Muscle of arm (tissue), 12 donors: ENCODE measurements around the gene HOXD9. TPM values are rescaled to one million over a fixed set of nuclear protein-coding genes. Genes with fewer than 3 reads are reported as not detected.

ENCODE experiments used
- DNase-seq: peaks from one replicate; pipeline ENCODE4 v3.0.0-alpha.2; 2013
- polyA plus RNA-seq, 12 donors: library from polyadenylated mRNA; unstranded; fragments of 120-200 nt; gene quantifications; one replicate each; pipeline ENCODE4 v1.2.1, GENCODE V29; 2013; ENCODE audit not compliant: insufficient read length in 12 of 12

HOXD9 gene
- polyA plus RNA-seq, 12 donors, result 3.5 to 12.5 (median 6.0) TPM; not detected in 1

- DNase-seq, result no peak
Observed at GRCh38 chr2:176123411-176124109, 1.0 kb downstream of the HOXD9 start.

GRCh38 chr2:176124110-176124946 is 1.8 kb downstream of the HOXD9 start:
- DNase-seq, result no peak

DNA sequence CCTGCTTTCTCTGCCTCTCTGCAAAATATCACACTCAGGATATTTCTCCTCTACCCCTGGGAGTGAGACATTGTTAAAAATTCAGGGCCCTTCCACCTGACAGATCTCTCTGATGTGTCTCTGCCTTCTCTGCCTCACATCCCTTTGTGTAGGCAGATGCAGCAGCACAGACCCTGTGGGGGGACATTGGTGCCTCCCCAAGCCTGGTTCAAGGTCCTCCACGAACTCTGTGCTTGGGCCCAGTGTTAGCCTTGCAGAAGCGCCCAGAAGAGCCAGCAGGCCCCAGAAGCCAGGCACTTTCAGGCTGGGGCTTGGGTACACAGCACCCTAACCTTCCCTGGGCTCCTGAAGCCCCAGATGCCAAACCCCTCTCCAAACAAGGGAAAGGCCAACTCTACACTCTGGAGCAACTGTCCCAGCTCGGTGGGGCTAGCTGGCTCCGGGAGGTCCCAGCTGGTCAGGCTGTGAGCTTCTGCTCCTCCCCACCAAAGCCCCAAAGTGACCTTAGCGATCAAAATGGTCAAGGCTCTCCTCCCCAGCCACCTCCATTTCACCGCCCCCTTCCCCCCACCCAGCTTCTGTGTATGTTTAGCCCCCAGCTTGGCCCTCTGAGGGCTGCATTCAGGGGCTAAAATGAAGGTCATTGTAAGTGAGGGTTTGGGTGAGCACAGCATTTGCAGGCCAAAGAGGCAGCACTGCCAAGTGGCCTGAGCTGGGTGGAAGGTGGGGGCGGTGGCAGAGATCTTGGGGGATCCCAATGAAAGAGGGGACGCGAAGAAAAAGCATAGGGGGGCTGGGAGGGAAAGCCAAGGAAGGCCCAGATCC is 2.6 kb downstream of the HOXD9 start:
- DNase-seq, result no peak

- no peak for DNase-seq
Observed at GRCh38 chr2:176125772-176126054, 3.2 kb downstream of the HOXD9 start.

- peak; percentile 87 for DNase-seq
Observed at GRCh38 chr2:176126929-176127773, 4.6 kb downstream of the HOXD9 start.

GRCh38 chr2:176127774-176128072 is 5.2 kb downstream of the HOXD9 start:
- peak; percentile 15 for DNase-seq

DNA sequence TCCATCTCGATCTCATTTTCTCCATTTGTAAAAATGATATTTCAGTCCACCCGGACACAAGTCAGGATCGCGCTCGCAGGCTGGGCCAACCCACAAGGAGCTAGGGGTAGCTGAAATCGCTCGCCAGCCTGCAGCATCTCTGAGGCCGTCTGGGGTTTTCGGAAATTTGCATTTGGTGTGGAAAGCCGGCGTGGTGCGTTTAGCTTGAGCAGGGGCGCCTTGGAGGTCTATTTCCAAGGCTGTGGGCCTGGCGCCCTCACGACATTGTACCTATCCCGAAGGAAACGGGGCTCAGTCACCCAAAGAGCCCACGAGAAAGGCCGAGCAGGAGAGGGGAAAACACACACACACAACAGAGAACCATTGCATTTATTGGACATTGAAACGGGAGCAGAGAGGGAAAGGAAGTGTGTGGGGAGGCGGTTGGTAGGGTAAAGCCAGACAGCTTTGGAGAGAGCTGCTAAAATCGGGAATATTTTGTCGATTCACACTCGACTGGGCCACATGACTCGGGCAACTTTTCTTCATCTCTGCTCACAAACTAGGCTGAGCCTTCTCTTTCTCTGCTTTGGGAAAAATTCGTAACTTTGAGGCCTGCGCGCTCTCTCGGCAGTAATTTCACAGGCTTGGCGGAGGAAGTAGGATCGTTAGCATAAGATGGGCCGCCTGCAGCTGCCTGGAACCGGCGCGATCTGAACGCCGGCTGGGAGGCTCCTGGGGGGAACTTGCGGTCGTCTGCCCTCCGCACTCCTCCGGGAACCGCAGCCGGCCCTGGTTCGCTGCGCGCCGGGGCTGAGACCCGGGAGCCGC is 5.9 kb downstream of the HOXD9 start:
- DNase-seq, result peak; percentile 75

DNA sequence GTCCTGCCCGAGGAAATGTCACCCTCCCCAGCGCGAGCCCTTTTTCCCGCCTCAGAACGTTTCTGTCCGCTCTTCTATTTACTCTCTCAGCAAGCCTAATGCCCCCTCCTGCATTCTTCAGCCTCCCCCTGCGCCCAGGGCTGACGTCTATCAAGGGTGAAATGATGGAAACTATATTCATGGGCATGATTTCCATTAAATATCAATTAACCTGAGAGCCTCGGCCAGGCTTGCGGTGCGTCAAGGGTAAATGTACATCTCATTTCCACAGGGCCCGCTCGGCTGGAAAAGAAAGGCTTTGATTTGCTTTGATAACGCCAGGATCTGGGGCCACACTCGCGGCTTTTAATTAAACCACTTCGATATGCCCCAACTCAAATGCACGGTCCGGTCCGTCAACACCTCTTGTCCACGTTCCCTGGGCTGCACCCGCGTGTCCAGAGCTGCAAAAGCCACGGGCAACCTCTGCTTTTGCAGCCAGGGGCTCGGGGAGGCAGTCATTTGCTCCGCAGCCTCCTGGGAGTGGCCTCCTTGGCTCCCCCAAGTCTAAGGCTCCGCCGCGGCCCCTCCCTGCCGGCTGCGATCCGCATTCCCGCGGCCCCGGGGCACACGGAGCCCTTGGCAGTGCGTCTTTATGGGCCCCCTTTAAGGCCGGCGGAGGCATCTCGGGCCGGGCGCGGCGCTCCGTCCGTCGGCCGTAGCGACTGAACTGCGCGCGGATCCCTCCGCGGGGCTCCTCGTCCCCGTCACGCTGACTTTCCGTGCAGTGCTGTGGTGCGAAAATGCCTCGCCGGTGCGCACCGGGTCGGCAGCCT is 6.7 kb downstream of the HOXD9 start, which contains the start of gene HOXD8:
TSS of gene HOXD8 (plus strand) at position 724 of the 815 bp plus-strand sequence. CDS start 662 bp downstream, outside the sequence.
- DNase-seq, result peak; percentile 89

DNA sequence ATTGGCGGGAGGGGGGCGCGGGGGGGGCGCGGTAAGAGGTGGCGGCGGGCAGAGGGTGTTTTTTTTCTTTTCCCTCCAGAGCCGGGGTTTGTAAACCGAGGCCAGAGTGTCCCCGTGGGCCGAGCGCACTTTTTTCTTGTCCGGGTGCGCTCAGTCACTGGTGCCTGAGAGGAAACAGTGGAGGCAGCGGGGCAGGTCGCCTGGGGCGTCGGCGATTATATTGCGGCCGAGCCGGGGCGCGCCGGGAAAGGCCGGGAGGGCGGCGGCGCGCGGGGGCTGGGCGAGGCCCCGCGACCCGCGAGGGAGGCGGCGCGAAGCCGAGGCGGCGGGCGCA is 7.3 kb downstream of the HOXD9 start:
- no peak for DNase-seq

DNA sequence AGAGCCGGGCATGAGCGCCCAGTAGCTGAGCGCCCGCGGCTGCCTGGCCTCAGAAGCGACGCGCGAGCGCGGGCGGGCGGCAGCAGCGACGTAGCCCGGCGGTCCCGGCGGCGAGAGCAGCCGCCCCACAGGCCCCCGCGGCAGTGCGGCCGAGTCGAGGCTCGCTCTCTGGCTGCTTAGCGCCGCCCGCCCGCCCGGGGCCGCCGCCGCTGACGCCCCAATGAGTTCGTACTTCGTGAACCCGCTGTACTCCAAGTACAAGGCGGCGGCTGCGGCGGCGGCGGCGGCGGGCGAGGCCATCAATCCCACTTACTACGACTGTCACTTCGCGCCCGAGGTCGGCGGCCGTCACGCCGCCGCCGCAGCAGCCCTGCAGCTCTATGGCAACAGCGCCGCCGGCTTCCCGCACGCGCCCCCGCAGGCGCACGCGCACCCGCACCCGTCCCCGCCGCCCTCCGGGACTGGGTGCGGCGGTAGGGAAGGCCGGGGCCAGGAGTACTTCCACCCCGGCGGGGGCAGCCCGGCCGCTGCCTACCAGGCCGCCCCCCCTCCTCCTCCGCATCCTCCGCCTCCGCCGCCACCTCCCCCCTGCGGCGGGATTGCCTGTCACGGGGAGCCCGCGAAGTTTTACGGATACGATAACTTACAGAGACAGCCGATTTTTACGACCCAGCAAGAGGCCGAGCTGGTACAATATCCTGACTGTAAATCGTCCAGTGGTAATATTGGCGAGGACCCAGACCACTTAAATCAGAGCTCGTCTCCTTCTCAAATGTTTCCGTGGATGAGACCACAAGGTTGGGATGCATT is 7.8 kb downstream of the HOXD9 start:
- no peak for DNase-seq

- DNase-seq, result no peak
Observed at GRCh38 chr2:176130957-176131847, 8.7 kb downstream of the HOXD9 start.

DNA sequence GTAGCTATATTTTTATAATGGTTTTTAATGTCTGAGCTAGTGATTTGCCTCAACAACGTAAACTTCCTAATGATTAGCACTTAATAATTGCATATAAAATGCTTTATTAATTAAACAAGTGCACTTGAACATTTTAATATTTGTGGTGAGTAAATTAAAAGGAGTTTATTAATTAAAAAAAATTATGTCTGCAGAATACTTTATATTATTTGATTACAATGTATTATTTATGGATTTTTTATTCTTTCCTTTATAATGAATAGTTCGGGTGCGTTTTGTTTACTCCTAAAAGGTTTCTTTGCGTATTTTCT is 9.3 kb downstream of the HOXD9 start:
- no peak for DNase-seq

- DNase-seq, result no peak
Observed at GRCh38 chr2:176132205-176133171, 10.0 kb downstream of the HOXD9 start.

GRCh38 chr2:176133389-176133788 is 10.9 kb downstream of the HOXD9 start:
- no peak for DNase-seq

DNA sequence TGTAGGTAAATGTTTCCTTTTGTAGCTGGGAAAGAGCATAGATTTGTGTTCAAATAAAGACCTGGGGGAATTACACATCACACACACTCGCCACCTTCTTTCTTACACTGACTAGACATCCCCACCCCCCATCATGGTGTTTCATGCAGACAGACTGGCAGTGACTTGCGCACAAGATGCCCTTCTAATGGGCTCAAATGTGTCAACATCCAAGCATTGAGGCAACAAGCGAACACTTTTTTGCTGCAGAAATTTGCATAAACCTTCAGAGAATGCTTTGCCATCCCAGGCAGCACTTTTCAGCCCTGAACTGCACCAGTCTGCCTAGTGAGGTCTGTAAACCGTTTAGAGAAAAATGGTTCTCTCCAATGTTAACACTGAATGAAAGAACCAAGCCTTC is 11.5 kb downstream of the HOXD9 start:
- no peak for DNase-seq

DNA sequence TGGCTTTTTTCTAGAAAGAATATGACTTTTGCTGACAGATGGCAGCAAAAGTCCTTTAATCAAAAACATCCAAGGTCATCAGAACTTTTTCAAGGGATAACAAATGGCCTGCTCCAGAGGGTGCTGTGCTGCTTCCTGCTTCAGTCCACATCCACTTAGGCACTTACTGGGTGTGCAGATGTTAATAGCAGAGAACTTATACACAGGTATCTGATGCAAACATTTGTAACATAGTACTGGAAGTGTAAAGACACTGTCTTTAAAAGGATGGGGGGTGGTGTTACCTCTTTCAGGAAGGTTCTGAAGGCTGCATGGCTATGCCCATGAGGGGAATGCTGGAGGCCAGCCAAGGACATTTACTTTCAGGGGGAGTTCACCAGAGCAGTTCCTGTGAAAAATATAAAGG is 12.5 kb downstream of the HOXD9 start:
- DNase-seq, result no peak
